ENCODE measurements around the gene FGL2.
"Not testable (repeated sequence)": the region's sequence is repeated elsewhere in the genome, so short reads cannot be mapped to it uniquely, and the experiment has no call there.

FGL2 gene

GRCh38 chr7:77157034-77157433, 42.6 kb downstream of the FGL2 start:
- DNase-seq (ENCODE audit: low read depth in 2 of 2): not testable (repeated sequence)

- not testable (repeated sequence) for DNase-seq (ENCODE audit: low read depth in 2 of 2)
Observed at GRCh38 chr7:77155601-77156377, 43.8 kb downstream of the FGL2 start.

DNA sequence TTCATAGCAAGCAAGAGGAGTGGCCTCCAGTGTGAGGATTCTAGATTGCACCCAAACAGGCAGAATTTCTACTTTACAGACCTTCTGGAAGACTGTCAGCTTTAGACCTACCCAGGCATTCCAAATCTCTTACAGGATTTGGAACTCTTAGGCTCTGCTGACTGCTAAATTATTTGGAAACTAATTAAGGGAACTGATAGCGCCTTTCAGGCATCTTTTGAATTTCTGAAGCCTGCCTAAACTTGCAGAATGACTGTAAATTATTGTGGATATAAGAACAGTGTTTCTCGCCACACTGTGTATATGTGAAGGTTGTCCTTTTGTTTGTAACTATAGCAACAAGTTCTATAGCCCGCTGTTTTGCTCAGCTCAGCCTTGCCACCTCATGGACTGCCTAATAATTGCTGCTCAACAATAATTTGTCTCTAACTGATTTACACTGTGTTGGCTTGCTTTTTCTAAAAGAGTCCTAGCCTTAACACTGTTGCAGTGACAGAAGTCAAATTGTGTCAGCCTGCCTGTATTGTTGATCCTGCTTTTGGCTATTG, 44.6 kb downstream of the FGL2 start:
- DNase-seq (ENCODE audit: low read depth in 2 of 2): not testable (repeated sequence)

DNA sequence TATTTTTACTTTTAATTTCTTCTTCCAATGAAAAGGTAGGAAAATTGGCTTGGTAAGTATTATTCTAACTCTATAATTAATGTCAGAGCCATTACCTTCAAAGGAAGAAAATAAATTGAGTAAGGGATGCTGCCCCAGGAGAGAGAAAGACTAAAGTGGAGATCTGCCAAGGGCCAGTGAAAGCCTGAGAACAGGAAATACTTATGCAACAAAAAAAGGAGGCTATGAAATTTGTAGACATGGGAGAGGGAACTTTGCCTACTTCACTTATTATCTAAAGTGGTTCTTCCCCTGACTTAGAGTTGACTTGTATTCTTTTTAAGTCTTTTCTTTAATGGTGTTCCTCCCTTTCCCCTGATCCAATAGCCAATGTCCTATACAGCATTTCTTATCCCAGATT, 47.4 kb downstream of the FGL2 start:
- not testable (repeated sequence) for DNase-seq (ENCODE audit: low read depth in 2 of 2)
